H1 (cell line): Measurements from ENCODE around the gene WIPF3. TPM values are rescaled to one million over a fixed set of nuclear protein-coding genes. Genes with fewer than 3 reads are reported as not detected.

Experiments
- E2F6 ChIP-seq: IDR thresholded peaks from 2 replicates; pipeline ENCODE4 v1.6.1; 2012; ENCODE audit warnings: inconsistent platforms
- HDAC2 ChIP-seq, 2 experiments: fragments of 300-600 bp in 1 of 2; sonication (generic) in 1 of 2; IDR thresholded peaks; 2 replicates each; pipeline ENCODE4 v1.6.1; 2011 to 2012; ENCODE audit warnings: low read depth in 2 of 2, low read length in 2 of 2, mild to moderate bottlenecking in 2 of 2, moderate library complexity in 2 of 2, borderline replicate concordance in 1 of 2, inconsistent platforms in 1 of 2
- JUN ChIP-seq: IDR thresholded peaks from 2 replicates; pipeline ENCODE4 v1.6.1; 2011; ENCODE audit warnings: low read depth, mild to moderate bottlenecking, improper control_type of control experiment, low read length
- JUND ChIP-seq: IDR thresholded peaks from 2 replicates; pipeline ENCODE4 v1.6.1; 2011; ENCODE audit warnings: mild to moderate bottlenecking, improper control_type of control experiment, low read length
- KDM4A ChIP-seq: IDR thresholded peaks from one replicate; pipeline ENCODE4 v1.7.1; 2012; ENCODE audit warnings: low read depth, mild to moderate bottlenecking, moderate library complexity, low read length, inconsistent platforms; ENCODE audit not compliant: severe bottlenecking
- POU5F1 ChIP-seq: IDR thresholded peaks from 2 replicates; pipeline ENCODE4 v1.6.1; 2011; ENCODE audit warnings: low read depth, mild to moderate bottlenecking, low read length, moderate library complexity
- RXRA ChIP-seq: IDR thresholded peaks from 2 replicates; pipeline ENCODE4 v1.6.1; 2011; ENCODE audit warnings: low read depth, mild to moderate bottlenecking, low read length, moderate library complexity; ENCODE audit not compliant: insufficient read depth
- polyA plus RNA-seq, 7 experiments: library from polyadenylated mRNA; depleted of rRNA in 3 of 7; stranded (reverse) in 5 of 7; unstranded in 2 of 7; fragments of >200 nt in 5 of 7; fragments of 200-250 nt in 2 of 7; gene quantifications; 1 replicate in 5 of 7; 2 replicates in 1 of 7; 4 replicates in 1 of 7; pipeline versions ENCODE4 v1.2.1 to v1.2.3, GENCODE V29; 2011 to 2013; ENCODE audit warnings: missing spikeins in 2 of 7, mixed read lengths in 2 of 7
- total RNA-seq: library from RNA; stranded (reverse); fragmentation: NEBNext Ultra II Directional; extraction: Animal tissue kit (Norgen Biotek cat#: 25700); gene quantifications from 2 replicates; pipeline ENCODE4 v1.2.1, GENCODE V29; 2021
- TF ChIP-seq, protein P1 (sequence below): fragments of 300-600 bp; sonication (generic); IDR thresholded peaks from 2 replicates; pipeline ENCODE4 v1.7.1; 2012; ENCODE audit warnings: low read length, moderate library complexity, mild to moderate bottlenecking, inconsistent platforms; ENCODE audit not compliant: insufficient replicate concordance
- TF ChIP-seq, protein P2 (sequence below): IDR thresholded peaks from 2 replicates; pipeline ENCODE4 v1.6.1; 2011; ENCODE audit warnings: low read depth, mild to moderate bottlenecking, low read length; ENCODE audit not compliant: insufficient read depth

WIPF3 gene
- total and polyA plus RNA-seq, 2 of the 8 experiments (the other 6 are each of a cell fraction or from before 2014, with no cell fraction given) = 5.0 to 12.1 TPM

DNA sequence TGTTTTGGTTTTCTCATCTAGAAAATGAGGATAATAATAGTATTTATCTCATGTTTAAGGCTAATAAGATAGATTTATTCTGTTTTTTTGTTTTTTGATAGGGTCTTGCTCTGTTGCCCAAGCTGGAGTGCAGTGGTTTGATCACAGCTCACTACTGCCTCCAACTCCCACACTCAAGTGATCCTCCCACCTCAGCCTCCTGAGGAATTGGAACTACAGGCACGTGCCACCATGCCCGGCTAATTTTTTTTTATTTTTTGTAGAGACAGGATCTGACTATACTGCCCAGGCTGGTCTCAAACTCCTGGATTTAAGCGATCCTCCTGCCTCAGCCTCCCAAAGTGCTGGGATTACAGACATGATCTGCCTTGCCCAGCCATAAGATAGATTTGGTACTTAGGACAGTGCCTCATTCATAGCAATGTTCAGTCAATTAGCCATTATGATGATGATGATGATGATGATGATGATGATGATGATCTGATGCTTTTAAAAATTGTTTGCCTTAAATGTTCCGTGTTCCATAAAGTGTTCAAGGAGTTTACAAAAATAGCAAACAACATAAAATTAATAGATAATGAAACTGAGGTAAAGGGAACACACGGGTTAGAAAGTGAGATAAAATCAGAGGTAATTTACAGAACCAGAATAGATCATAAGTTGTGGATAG, 4.6 kb downstream of the WIPF3 start (continued):
- TF ChIP-seq, protein P1, sequence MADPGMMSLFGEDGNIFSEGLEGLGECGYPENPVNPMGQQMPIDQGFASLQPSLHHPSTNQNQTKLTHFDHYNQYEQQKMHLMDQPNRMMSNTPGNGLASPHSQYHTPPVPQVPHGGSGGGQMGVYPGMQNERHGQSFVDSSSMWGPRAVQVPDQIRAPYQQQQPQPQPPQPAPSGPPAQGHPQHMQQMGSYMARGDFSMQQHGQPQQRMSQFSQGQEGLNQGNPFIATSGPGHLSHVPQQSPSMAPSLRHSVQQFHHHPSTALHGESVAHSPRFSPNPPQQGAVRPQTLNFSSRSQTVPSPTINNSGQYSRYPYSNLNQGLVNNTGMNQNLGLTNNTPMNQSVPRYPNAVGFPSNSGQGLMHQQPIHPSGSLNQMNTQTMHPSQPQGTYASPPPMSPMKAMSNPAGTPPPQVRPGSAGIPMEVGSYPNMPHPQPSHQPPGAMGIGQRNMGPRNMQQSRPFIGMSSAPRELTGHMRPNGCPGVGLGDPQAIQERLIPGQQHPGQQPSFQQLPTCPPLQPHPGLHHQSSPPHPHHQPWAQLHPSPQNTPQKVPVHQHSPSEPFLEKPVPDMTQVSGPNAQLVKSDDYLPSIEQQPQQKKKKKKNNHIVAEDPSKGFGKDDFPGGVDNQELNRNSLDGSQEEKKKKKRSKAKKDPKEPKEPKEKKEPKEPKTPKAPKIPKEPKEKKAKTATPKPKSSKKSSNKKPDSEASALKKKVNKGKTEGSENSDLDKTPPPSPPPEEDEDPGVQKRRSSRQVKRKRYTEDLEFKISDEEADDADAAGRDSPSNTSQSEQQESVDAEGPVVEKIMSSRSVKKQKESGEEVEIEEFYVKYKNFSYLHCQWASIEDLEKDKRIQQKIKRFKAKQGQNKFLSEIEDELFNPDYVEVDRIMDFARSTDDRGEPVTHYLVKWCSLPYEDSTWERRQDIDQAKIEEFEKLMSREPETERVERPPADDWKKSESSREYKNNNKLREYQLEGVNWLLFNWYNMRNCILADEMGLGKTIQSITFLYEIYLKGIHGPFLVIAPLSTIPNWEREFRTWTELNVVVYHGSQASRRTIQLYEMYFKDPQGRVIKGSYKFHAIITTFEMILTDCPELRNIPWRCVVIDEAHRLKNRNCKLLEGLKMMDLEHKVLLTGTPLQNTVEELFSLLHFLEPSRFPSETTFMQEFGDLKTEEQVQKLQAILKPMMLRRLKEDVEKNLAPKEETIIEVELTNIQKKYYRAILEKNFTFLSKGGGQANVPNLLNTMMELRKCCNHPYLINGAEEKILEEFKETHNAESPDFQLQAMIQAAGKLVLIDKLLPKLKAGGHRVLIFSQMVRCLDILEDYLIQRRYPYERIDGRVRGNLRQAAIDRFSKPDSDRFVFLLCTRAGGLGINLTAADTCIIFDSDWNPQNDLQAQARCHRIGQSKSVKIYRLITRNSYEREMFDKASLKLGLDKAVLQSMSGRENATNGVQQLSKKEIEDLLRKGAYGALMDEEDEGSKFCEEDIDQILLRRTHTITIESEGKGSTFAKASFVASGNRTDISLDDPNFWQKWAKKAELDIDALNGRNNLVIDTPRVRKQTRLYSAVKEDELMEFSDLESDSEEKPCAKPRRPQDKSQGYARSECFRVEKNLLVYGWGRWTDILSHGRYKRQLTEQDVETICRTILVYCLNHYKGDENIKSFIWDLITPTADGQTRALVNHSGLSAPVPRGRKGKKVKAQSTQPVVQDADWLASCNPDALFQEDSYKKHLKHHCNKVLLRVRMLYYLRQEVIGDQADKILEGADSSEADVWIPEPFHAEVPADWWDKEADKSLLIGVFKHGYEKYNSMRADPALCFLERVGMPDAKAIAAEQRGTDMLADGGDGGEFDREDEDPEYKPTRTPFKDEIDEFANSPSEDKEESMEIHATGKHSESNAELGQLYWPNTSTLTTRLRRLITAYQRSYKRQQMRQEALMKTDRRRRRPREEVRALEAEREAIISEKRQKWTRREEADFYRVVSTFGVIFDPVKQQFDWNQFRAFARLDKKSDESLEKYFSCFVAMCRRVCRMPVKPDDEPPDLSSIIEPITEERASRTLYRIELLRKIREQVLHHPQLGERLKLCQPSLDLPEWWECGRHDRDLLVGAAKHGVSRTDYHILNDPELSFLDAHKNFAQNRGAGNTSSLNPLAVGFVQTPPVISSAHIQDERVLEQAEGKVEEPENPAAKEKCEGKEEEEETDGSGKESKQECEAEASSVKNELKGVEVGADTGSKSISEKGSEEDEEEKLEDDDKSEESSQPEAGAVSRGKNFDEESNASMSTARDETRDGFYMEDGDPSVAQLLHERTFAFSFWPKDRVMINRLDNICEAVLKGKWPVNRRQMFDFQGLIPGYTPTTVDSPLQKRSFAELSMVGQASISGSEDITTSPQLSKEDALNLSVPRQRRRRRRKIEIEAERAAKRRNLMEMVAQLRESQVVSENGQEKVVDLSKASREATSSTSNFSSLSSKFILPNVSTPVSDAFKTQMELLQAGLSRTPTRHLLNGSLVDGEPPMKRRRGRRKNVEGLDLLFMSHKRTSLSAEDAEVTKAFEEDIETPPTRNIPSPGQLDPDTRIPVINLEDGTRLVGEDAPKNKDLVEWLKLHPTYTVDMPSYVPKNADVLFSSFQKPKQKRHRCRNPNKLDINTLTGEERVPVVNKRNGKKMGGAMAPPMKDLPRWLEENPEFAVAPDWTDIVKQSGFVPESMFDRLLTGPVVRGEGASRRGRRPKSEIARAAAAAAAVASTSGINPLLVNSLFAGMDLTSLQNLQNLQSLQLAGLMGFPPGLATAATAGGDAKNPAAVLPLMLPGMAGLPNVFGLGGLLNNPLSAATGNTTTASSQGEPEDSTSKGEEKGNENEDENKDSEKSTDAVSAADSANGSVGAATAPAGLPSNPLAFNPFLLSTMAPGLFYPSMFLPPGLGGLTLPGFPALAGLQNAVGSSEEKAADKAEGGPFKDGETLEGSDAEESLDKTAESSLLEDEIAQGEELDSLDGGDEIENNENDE = no peak
- TF ChIP-seq HDAC2 (IDR thresholded peaks at IDR 0.05; ENCODE audit: borderline replicate concordance in 1 of 2, low read depth in 2 of 2, low read length in 2 of 2) = no peak
- TF ChIP-seq, protein P2, sequence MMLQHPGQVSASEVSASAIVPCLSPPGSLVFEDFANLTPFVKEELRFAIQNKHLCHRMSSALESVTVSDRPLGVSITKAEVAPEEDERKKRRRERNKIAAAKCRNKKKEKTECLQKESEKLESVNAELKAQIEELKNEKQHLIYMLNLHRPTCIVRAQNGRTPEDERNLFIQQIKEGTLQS = no peak
- no peak for TF ChIP-seq POU5F1
- no peak for TF ChIP-seq E2F6
- no peak for TF ChIP-seq JUND
- no peak for TF ChIP-seq RXRA
- no peak for TF ChIP-seq JUN
- no peak for TF ChIP-seq KDM4A
